ENCODE data around the gene MED27.

DNA sequence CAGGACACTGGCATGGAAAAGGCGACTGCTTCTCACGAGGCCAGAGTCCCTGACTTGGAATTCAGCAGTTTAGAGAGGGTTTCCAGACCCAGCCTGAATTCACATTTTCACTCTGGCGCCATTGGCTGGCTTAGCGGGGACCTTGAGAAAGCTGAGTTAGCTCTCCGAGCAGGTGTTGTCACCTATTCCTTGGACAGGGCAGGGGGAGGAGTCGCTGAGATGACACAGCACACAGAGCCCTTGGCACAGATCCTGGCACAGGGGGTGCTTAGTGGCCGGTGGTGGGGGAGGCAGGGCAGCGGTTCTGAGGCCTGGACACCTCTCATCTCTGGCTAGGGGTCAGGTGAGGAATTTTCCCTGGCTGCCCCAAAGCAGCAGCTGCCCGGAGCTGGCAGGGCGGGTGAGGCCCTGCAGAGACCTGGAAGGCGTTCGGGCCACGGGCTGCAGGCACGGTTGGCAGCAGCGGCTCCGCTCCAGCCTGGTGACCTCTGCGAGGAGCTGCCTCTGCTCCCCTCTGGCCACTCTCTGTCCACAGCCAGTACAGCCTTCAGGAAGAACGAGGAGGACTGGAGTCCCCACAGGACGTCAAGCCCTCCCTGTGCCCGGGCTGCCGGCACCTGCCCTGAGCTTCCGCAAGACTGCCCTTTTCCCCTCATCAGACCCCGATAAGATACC lies 267.4 kb downstream of the MED27 start:
- TF ChIP-seq CTCF (IDR thresholded peaks at IDR 0.05; ENCODE audit: poor library complexity) (no peak), EZH2phosphoT487 (IDR thresholded peaks at IDR 0.05; ENCODE audit: low read depth, severe bottlenecking, unreplicated experiment) (no peak)

Measured in hepatocyte (in vitro differentiated cells).